ENCODE measurements around the gene ME3.

DNA sequence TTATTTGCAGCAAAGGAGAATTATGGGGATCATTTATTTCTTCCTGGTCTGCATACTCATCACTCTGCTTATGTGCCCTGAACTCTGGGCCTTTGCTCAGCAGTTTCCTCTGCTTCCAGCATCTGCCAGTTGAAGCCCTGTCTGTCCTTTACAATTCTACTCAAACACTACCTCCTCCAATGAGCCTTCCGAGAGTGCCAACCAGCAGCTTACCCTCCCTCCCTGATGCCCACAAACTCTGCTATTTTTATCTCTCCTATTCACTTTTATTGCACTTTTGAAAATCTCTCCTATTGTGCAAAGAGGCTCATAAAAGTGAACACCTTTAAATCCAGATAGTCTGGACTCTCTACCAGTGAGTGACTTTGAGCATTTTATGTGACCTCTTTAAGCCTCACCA, 3.6 kb upstream of the ME3 start:
- TF ChIP-seq, protein P1, sequence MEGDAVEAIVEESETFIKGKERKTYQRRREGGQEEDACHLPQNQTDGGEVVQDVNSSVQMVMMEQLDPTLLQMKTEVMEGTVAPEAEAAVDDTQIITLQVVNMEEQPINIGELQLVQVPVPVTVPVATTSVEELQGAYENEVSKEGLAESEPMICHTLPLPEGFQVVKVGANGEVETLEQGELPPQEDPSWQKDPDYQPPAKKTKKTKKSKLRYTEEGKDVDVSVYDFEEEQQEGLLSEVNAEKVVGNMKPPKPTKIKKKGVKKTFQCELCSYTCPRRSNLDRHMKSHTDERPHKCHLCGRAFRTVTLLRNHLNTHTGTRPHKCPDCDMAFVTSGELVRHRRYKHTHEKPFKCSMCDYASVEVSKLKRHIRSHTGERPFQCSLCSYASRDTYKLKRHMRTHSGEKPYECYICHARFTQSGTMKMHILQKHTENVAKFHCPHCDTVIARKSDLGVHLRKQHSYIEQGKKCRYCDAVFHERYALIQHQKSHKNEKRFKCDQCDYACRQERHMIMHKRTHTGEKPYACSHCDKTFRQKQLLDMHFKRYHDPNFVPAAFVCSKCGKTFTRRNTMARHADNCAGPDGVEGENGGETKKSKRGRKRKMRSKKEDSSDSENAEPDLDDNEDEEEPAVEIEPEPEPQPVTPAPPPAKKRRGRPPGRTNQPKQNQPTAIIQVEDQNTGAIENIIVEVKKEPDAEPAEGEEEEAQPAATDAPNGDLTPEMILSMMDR (conservative IDR thresholded peaks at IDR 0.05 in 1 of 2, IDR thresholded peaks at IDR 0.05 in 1 of 2; ENCODE audit: low read depth in 1 of 2, low read length in 2 of 2): no peak
- TF ChIP-seq EZH2 (IDR thresholded peaks at IDR 0.05; ENCODE audit: low read length, missing control alignments): no peak

Measured in fibroblast of lung (primary cell).